SU-DHL-6 (cell line): ENCODE data around the gene ANKRD36C.
"Not testable (repeated sequence)": the region's sequence is repeated elsewhere in the genome, so short reads cannot be mapped to it uniquely, and the experiment has no call there.

Experiments used
- H2AFZ ChIP-seq: fragments of 200-600 bp; sonication (generic); 2 replicates; pipeline ENCODE4 v1.6.1; 2014; ENCODE audit warnings: low read depth, mild to moderate bottlenecking, moderate library complexity, mixed read lengths, antibody characterized with exemption, low read length; ENCODE audit not compliant: severe bottlenecking
- H3F3A ChIP-seq: fragments of 200-600 bp; shearing (Covaris generic); 2 replicates; pipeline ENCODE4 v1.6.0; 2016; ENCODE audit warnings: antibody characterized with exemption, mild to moderate bottlenecking; ENCODE audit not compliant: insufficient read depth
- H3K27ac ChIP-seq: fragments of 200-600 bp; sonication (generic); 2 replicates; pipeline ENCODE4 v1.5.1; 2016; ENCODE audit warnings: low read depth, mild to moderate bottlenecking, low read length, moderate library complexity, mixed read lengths
- H3K27me3 ChIP-seq: fragments of 200-600 bp; sonication (generic), shearing (Covaris generic); 2 replicates; pipeline ENCODE4 v1.6.0; 2014; ENCODE audit warnings: mild to moderate bottlenecking, low read length
- H3K36me3 ChIP-seq: fragments of 200-600 bp; sonication (generic); 2 replicates; pipeline ENCODE4 v1.6.1; 2014; ENCODE audit warnings: mild to moderate bottlenecking, low read length, mixed read lengths
- H3K4me2 ChIP-seq: fragments of 300-600, 200-600 bp; shearing (Covaris generic), sonication (generic); 2 replicates; pipeline ENCODE4 v1.6.0; 2014; ENCODE audit warnings: low read length, low read depth, mild to moderate bottlenecking; ENCODE audit not compliant: poor library complexity, severe bottlenecking
- H3K4me3 ChIP-seq: fragments of 200-600 bp; sonication (generic); 2 replicates; pipeline ENCODE4 v1.5.1; 2014; ENCODE audit warnings: antibody characterized with exemption, low read length, mild to moderate bottlenecking, mixed read lengths; ENCODE audit not compliant: insufficient read depth, poor library complexity, severe bottlenecking
- H3K79me2 ChIP-seq: fragments of 200-600 bp; sonication (generic); 2 replicates; pipeline ENCODE4 v1.6.1; 2014; ENCODE audit warnings: mild to moderate bottlenecking, low read length, moderate library complexity; ENCODE audit not compliant: insufficient read depth
- H3K9ac ChIP-seq: fragments of 200-600 bp; sonication (generic); 2 replicates; pipeline ENCODE4 v1.7.0; 2014; ENCODE audit warnings: mild to moderate bottlenecking, low read length
- H3K9me2 ChIP-seq: fragments of 200-600 bp; sonication (generic); replicated peaks from 2 replicates; pipeline ENCODE4 v1.6.1; 2014; ENCODE audit warnings: low read length; ENCODE audit not compliant: insufficient read depth
- H3K9me3 ChIP-seq: fragments of 200-600 bp; sonication (generic); 2 replicates; pipeline ENCODE4 v1.6.1; 2014; ENCODE audit warnings: low read length, mixed read lengths; ENCODE audit not compliant: insufficient read depth
- H4K20me1 ChIP-seq: fragments of 200-600 bp; sonication (generic); 2 replicates; pipeline ENCODE4 v1.6.1; 2014; ENCODE audit warnings: low read depth, mild to moderate bottlenecking, antibody characterized with exemption, low read length, moderate library complexity, mixed read lengths

Gene ANKRD36C

GRCh38 chr2:95991351-95992094 is at the start of gene ANKRD36C:
Gene ANKRD36C, minus strand, starts transcription at chr2:95991824. Its CDS starts 116 bp downstream, at chr2:95991708.
- H3K36me3 ChIP-seq, H3K9me3 ChIP-seq, H3K27me3 ChIP-seq, H3F3A ChIP-seq, H3K9me2 ChIP-seq, H4K20me1 ChIP-seq, H3K79me2 ChIP-seq: not testable (repeated sequence)
- Histone ChIP-seq H3K9ac (peak within 1 kb of the TSS; percentile 76), H2AFZ (peak within 1 kb of the TSS; percentile 98), H3K27ac (peak within 1 kb of the TSS; percentile 83), H3K4me2 (peak within 1 kb of the TSS; percentile 97), H3K4me3 (peak within 1 kb of the TSS; percentile 76)

DNA sequence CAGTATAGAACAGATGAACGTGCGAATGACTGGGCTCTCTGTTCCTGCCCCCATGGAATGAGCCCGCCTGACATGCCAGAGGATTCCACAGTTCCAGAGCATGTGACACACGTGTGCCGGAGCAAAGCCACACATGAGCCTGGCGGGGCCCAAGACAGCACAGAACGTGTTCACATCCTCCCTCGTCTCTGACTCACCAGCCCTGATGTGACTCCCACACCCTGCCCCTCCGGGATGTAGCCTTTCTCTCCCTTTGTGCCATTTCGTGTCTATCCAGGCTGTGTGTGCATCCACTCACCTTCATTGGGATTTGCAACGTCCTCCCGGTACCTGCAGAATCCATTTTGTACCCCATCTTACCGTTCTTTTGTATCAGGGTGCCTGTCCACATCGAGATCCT is 43.9 kb upstream of the ANKRD36C start:
- not testable (repeated sequence) for H3K27me3 ChIP-seq, H3K9me3 ChIP-seq, H3F3A ChIP-seq, H3K36me3 ChIP-seq, H2AFZ ChIP-seq, H4K20me1 ChIP-seq, H3K4me3 ChIP-seq, H3K4me2 ChIP-seq, H3K9me2 ChIP-seq, H3K9ac ChIP-seq, H3K79me2 ChIP-seq, H3K27ac ChIP-seq

DNA sequence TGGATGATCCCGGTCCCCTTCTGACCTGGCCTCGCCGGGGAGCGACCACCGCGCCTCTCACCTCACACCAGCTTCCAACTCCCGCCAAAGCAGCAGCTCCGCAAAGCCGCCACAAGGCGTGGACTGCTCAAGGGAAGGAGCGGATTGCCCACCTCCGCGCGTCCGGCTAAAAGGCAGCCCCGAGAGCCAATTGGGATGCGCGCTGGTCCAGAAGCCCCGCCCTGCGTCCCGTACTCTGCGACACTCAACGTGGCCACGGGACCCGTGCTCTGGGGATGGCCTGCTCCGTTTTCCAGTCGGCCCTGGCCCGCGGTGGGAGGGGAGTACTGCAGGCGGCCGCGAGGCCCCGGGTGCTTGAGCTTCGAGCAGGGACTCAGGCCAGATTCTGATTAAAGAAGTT is 43.2 kb upstream of the ANKRD36C start, which contains the start of gene GPAT2:
GPAT2 (minus strand) TSS at position 125 of the 400 bp plus-strand sequence. CDS start 2,557 bp downstream, outside the sequence.
- not testable (repeated sequence) for H3K27me3 ChIP-seq, H3K9ac ChIP-seq, H3K36me3 ChIP-seq, H3K4me3 ChIP-seq, H3K9me3 ChIP-seq, H3F3A ChIP-seq, H4K20me1 ChIP-seq, H3K4me2 ChIP-seq, H3K79me2 ChIP-seq, H3K9me2 ChIP-seq, H3K27ac ChIP-seq, H2AFZ ChIP-seq

GRCh38 chr2:96033997-96034396 is 42.4 kb upstream of the ANKRD36C start:
- not testable (repeated sequence) for H3K27ac ChIP-seq, H2AFZ ChIP-seq, H3F3A ChIP-seq, H4K20me1 ChIP-seq, H3K79me2 ChIP-seq, H3K36me3 ChIP-seq, H3K9ac ChIP-seq, H3K9me3 ChIP-seq, H3K9me2 ChIP-seq, H3K4me2 ChIP-seq, H3K27me3 ChIP-seq, H3K4me3 ChIP-seq

GRCh38 chr2:96027725-96028325 is 36.2 kb upstream of the ANKRD36C start:
- H3K4me3 ChIP-seq, H2AFZ ChIP-seq, H3K4me2 ChIP-seq, H3K9me3 ChIP-seq, H3K9ac ChIP-seq, H3K27ac ChIP-seq, H3K36me3 ChIP-seq, H3K79me2 ChIP-seq, H3K9me2 ChIP-seq, H3F3A ChIP-seq, H3K27me3 ChIP-seq, H4K20me1 ChIP-seq: not testable (repeated sequence)

DNA sequence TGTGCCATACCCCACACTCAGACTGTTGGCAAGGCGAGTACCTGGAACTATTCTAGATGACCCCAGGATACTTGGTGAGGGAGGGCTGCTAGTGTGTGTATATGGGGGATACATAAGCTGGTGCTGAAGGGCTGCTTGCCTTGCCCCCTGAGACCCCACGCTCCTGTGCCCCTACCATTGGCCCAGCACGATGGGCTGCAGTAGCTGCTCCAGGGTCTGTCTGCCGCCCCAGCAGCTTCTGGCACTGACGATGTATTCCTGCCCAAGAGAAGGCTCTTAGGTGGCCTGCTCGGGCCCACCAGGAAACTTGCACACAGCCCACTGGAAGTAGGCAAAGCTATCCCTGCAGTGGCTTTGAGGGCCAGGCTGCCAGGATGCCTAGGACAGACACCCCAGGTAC is 34.1 kb upstream of the ANKRD36C start:
- not testable (repeated sequence) for H3K9me2 ChIP-seq, H3F3A ChIP-seq, H3K9ac ChIP-seq, H3K9me3 ChIP-seq, H4K20me1 ChIP-seq, H3K36me3 ChIP-seq, H3K4me2 ChIP-seq, H3K27ac ChIP-seq, H3K27me3 ChIP-seq, H2AFZ ChIP-seq, H3K79me2 ChIP-seq, H3K4me3 ChIP-seq
